SJSA1 (cell line): Measurements from ENCODE around the gene ARHGEF28. TPM values are rescaled to one million over a fixed set of nuclear protein-coding genes. Genes with fewer than 3 reads are reported as not detected.

Source experiments
- DNase-seq, 2 experiments: peaks; one replicate each; pipeline ENCODE4 v3.0.0-alpha.2; 2015 to 2020; ENCODE audit warnings: low spot score in 2 of 2, low read depth in 1 of 2
- H3K27ac ChIP-seq: fragments of 250-450 bp; sonication (Bioruptor Pico); 2 replicates; pipeline ENCODE4 v1.5.1; 2020; ENCODE audit warnings: mild to moderate bottlenecking, moderate library complexity
- H3K27me3 ChIP-seq: fragments of 250-450 bp; sonication (Bioruptor Pico); replicated peaks from 2 replicates; pipeline ENCODE4 v1.5.1; 2020; ENCODE audit warnings: mild to moderate bottlenecking, moderate library complexity
- H3K36me3 ChIP-seq: fragments of 250-450 bp; sonication (Bioruptor Pico); 2 replicates; pipeline ENCODE4 v1.5.1; 2020; ENCODE audit warnings: mild to moderate bottlenecking
- H3K4me1 ChIP-seq: fragments of 250-450 bp; sonication (Bioruptor Pico); replicated peaks from 2 replicates; pipeline ENCODE4 v1.6.1; 2021; ENCODE audit warnings: mild to moderate bottlenecking
- H3K4me3 ChIP-seq: fragments of 250-450 bp; sonication (Bioruptor Pico); 2 replicates; pipeline ENCODE4 v1.5.1; 2020; ENCODE audit warnings: mild to moderate bottlenecking
- H3K9me3 ChIP-seq: fragments of 250-450 bp; sonication (Bioruptor Pico); replicated peaks from 2 replicates; pipeline ENCODE4 v1.5.1; 2020; ENCODE audit warnings: mild to moderate bottlenecking
- total RNA-seq: library from RNA; depleted of rRNA; stranded (reverse); fragments of >200 nt; shearing (Covaris generic); gene quantifications from 2 replicates; pipeline ENCODE4 v1.2.3, GENCODE V29; 2014

The ARHGEF28 gene
- total RNA-seq, 1 experiment from 2014 or later = 20.2 TPM

GRCh38 chr5:73673161-73673591 is 47.2 kb downstream of the ARHGEF28 start:
- peaks cover 35% of the 10 kb centered on the region for H3K4me1 ChIP-seq
- H3K36me3 ChIP-seq = peaks cover 10% of the 10 kb centered on the region
- DNase-seq = peak in 1 of 2 experiments; percentile 75
- no peaks in the 10 kb centered on the region for H3K27me3 ChIP-seq
- H3K4me3 ChIP-seq = no peak overlapping the region
- H3K27ac ChIP-seq = peak overlapping the region; percentile 93
- H3K9me3 ChIP-seq = 0 out of 2 replicates have a peak, but pooled peaks cover 3% of the 10 kb centered on the region

- no peak overlapping the region for H3K27ac ChIP-seq
- H3K9me3 ChIP-seq = 0 out of 2 replicates have a peak, but pooled peaks cover 3% of the 10 kb centered on the region
- H3K27me3 ChIP-seq = no peaks in the 10 kb centered on the region
- peaks cover 35% of the 10 kb centered on the region for H3K4me1 ChIP-seq
- H3K36me3 ChIP-seq = peaks cover 10% of the 10 kb centered on the region
- peak in 1 of 2 experiments; percentile 15 for DNase-seq
- no peak overlapping the region for H3K4me3 ChIP-seq
Observed at GRCh38 chr5:73674669-73675004, 48.6 kb downstream of the ARHGEF28 start.

GRCh38 chr5:73678322-73678740 is 52.3 kb downstream of the ARHGEF28 start:
- DNase-seq = no peak
- H3K27me3 ChIP-seq = no peaks in the 10 kb centered on the region
- H3K9me3 ChIP-seq = no peaks in the 10 kb centered on the region
- no peak overlapping the region for H3K27ac ChIP-seq
- H3K36me3 ChIP-seq = peaks cover under 1% of the 10 kb centered on the region; the same call in 1 of the 2 replicates
- H3K4me1 ChIP-seq = peaks cover 19% of the 10 kb centered on the region
- H3K4me3 ChIP-seq = no peak overlapping the region

GRCh38 chr5:73678807-73679206 is 52.8 kb downstream of the ARHGEF28 start:
- peaks cover 15% of the 10 kb centered on the region for H3K4me1 ChIP-seq
- H3K27me3 ChIP-seq = no peaks in the 10 kb centered on the region
- H3K4me3 ChIP-seq = no peak overlapping the region
- peaks cover 5% of the 10 kb centered on the region for H3K36me3 ChIP-seq
- H3K9me3 ChIP-seq = no peaks in the 10 kb centered on the region
- no peak for DNase-seq
- H3K27ac ChIP-seq = no peak overlapping the region

- Histone ChIP-seq H3K9me3 (no peaks in the 10 kb centered on the region), H3K36me3 (peaks cover 17% of the 10 kb centered on the region), H3K4me1 (no peaks in the 10 kb centered on the region), H3K4me3 (no peak overlapping the region), H3K27me3 (no peaks in the 10 kb centered on the region; the same call in 1 of the 2 replicates), H3K27ac (no peak overlapping the region)
- DNase-seq = no peak
Observed at GRCh38 chr5:73682176-73682575, 56.2 kb downstream of the ARHGEF28 start.

GRCh38 chr5:73684691-73685090 is 58.7 kb downstream of the ARHGEF28 start:
- no peak for DNase-seq
- H3K36me3 ChIP-seq = peaks cover 17% of the 10 kb centered on the region
- no peaks in the 10 kb centered on the region for H3K9me3 ChIP-seq
- H3K4me3 ChIP-seq = no peak overlapping the region
- H3K27ac ChIP-seq = no peak overlapping the region
- H3K27me3 ChIP-seq = no peaks in the 10 kb centered on the region; the same call in 1 of the 2 replicates
- H3K4me1 ChIP-seq = peaks cover 5% of the 10 kb centered on the region; the same call in 1 of the 2 replicates

- Histone ChIP-seq H3K9me3 (no peaks in the 10 kb centered on the region), H3K27me3 (no peaks in the 10 kb centered on the region; the same call in 1 of the 2 replicates), H3K27ac (no peak overlapping the region), H3K36me3 (peaks cover 17% of the 10 kb centered on the region), H3K4me1 (peaks cover 16% of the 10 kb centered on the region), H3K4me3 (no peak overlapping the region)
- no peak for DNase-seq
Observed at GRCh38 chr5:73686912-73687311, 60.9 kb downstream of the ARHGEF28 start.

GRCh38 chr5:73687357-73687756 is 61.4 kb downstream of the ARHGEF28 start:
- DNase-seq = no peak
- Histone ChIP-seq H3K9me3 (no peaks in the 10 kb centered on the region), H3K4me1 (peaks cover 21% of the 10 kb centered on the region), H3K27ac (no peak overlapping the region), H3K36me3 (peaks cover 17% of the 10 kb centered on the region), H3K27me3 (no peaks in the 10 kb centered on the region; the same call in 1 of the 2 replicates), H3K4me3 (no peak overlapping the region)

- Histone ChIP-seq H3K27ac (no peak overlapping the region), H3K4me1 (peaks cover 48% of the 10 kb centered on the region), H3K27me3 (no peaks in the 10 kb centered on the region), H3K36me3 (peaks cover 4% of the 10 kb centered on the region; the same call in 1 of the 2 replicates), H3K4me3 (no peak overlapping the region), H3K9me3 (no peaks in the 10 kb centered on the region; the same call in 1 of the 2 replicates)
- DNase-seq = no peak
Observed at GRCh38 chr5:73690015-73690414, 64.0 kb downstream of the ARHGEF28 start.

GRCh38 chr5:73691302-73692080 is 65.5 kb downstream of the ARHGEF28 start:
- H3K27ac ChIP-seq = no peak overlapping the region
- no peaks in the 10 kb centered on the region; the same call in 1 of the 2 replicates for H3K9me3 ChIP-seq
- no peak for DNase-seq
- H3K4me3 ChIP-seq = no peak overlapping the region
- H3K36me3 ChIP-seq = peaks cover 5% of the 10 kb centered on the region; the same call in 1 of the 2 replicates
- H3K27me3 ChIP-seq = no peaks in the 10 kb centered on the region
- peaks cover 48% of the 10 kb centered on the region for H3K4me1 ChIP-seq

GRCh38 chr5:73692166-73692640 is 66.2 kb downstream of the ARHGEF28 start:
- peak overlapping the region; percentile 38 for H3K27ac ChIP-seq
- no peak overlapping the region for H3K4me3 ChIP-seq
- peaks cover 52% of the 10 kb centered on the region for H3K4me1 ChIP-seq
- peak; percentile 80 to 84 for DNase-seq
- no peaks in the 10 kb centered on the region; the same call in 1 of the 2 replicates for H3K9me3 ChIP-seq
- H3K27me3 ChIP-seq = no peaks in the 10 kb centered on the region
- H3K36me3 ChIP-seq = peaks cover 5% of the 10 kb centered on the region; the same call in 1 of the 2 replicates

GRCh38 chr5:73692981-73693380 is 67.0 kb downstream of the ARHGEF28 start:
- DNase-seq = no peak
- H3K36me3 ChIP-seq = peaks cover 5% of the 10 kb centered on the region; the same call in 1 of the 2 replicates
- H3K4me1 ChIP-seq = peaks cover 52% of the 10 kb centered on the region
- no peaks in the 10 kb centered on the region for H3K27me3 ChIP-seq
- peak overlapping the region; percentile 38 for H3K27ac ChIP-seq
- no peaks in the 10 kb centered on the region; the same call in 1 of the 2 replicates for H3K9me3 ChIP-seq
- no peak overlapping the region for H3K4me3 ChIP-seq

GRCh38 chr5:73693573-73694061 is 67.6 kb downstream of the ARHGEF28 start:
- Histone ChIP-seq H3K36me3 (peaks cover 5% of the 10 kb centered on the region; the same call in 1 of the 2 replicates), H3K27me3 (no peaks in the 10 kb centered on the region), H3K4me3 (no peak overlapping the region), H3K4me1 (peaks cover 52% of the 10 kb centered on the region), H3K27ac (peak overlapping the region; percentile 38; the same call in 1 of the 2 replicates), H3K9me3 (no peaks in the 10 kb centered on the region; the same call in 1 of the 2 replicates)
- peak in 1 of 2 experiments; percentile 47 for DNase-seq

GRCh38 chr5:73694089-73694488 is 68.1 kb downstream of the ARHGEF28 start:
- DNase-seq = no peak
- Histone ChIP-seq H3K4me3 (no peak overlapping the region), H3K27me3 (no peaks in the 10 kb centered on the region), H3K27ac (peak overlapping the region; percentile 38; the same call in 1 of the 2 replicates), H3K36me3 (peaks cover 5% of the 10 kb centered on the region; the same call in 1 of the 2 replicates), H3K4me1 (peaks cover 52% of the 10 kb centered on the region), H3K9me3 (no peaks in the 10 kb centered on the region; the same call in 1 of the 2 replicates)
